DND-41 (cell line): Measurements from ENCODE around the gene FUT7.

ENCODE experiments used
- ATAC-seq: fragments of 200-7000 bp; cut with Tn5 transposase; 3 replicates; pipeline ENCODE4 v1.9.1; 2021; ENCODE audit warnings: low read depth; ENCODE audit not compliant: insufficient read depth
- DNase-seq: peaks from one replicate; pipeline ENCODE4 v3.0.0-alpha.2; 2020
- H2AFZ ChIP-seq: 2 replicates; pipeline ENCODE4 v1.6.0; 2012; ENCODE audit warnings: low read depth, low read length
- H3K27ac ChIP-seq: 2 replicates; pipeline ENCODE4 v1.5.1; 2012; ENCODE audit warnings: low read length, inconsistent platforms
- H3K27me3 ChIP-seq: fragments of 200-600 bp; sonication (generic); 2 replicates; pipeline ENCODE4 v1.6.0; 2012; ENCODE audit warnings: low read length, mild to moderate bottlenecking, inconsistent platforms; ENCODE audit not compliant: insufficient read depth, poor library complexity
- H3K36me3 ChIP-seq: 2 replicates; pipeline ENCODE4 v1.5.1; 2012; ENCODE audit warnings: low read length, inconsistent platforms; ENCODE audit not compliant: insufficient read depth
- H3K4me1 ChIP-seq: 2 replicates; pipeline ENCODE4 v1.5.1; 2012; ENCODE audit warnings: mild to moderate bottlenecking, low read length; ENCODE audit not compliant: insufficient read depth
- H3K4me2 ChIP-seq: 2 replicates; pipeline ENCODE4 v1.6.0; 2012; ENCODE audit warnings: mild to moderate bottlenecking, moderate library complexity, low read length, inconsistent platforms; ENCODE audit not compliant: insufficient read depth
- H3K4me3 ChIP-seq, 2 experiments: fragments of 200-600 bp in 1 of 2; shearing (Covaris generic) in 1 of 2; 2 replicates each; pipeline ENCODE4 v1.5.1; 2012 to 2016; ENCODE audit warnings: inconsistent platforms in 2 of 2, low read length in 2 of 2, mild to moderate bottlenecking in 2 of 2, low read depth in 1 of 2, moderate library complexity in 1 of 2
- H3K79me2 ChIP-seq: 2 replicates; pipeline ENCODE4 v1.6.0; 2012; ENCODE audit warnings: low read length, inconsistent platforms; ENCODE audit not compliant: insufficient read depth
- H3K9ac ChIP-seq: 2 replicates; pipeline ENCODE4 v1.6.0; 2012; ENCODE audit warnings: low read depth, mild to moderate bottlenecking, inconsistent platforms, low read length, moderate library complexity
- H3K9me3 ChIP-seq: 2 replicates; pipeline ENCODE4 v1.5.1; 2012; ENCODE audit warnings: low read length, moderate library complexity, mild to moderate bottlenecking, inconsistent platforms; ENCODE audit not compliant: insufficient read depth, severe bottlenecking
- H4K20me1 ChIP-seq: 2 replicates; pipeline ENCODE4 v1.6.0; 2012; ENCODE audit warnings: low read length; ENCODE audit not compliant: insufficient read depth
- CTCF ChIP-seq: IDR thresholded peaks from 2 replicates; pipeline ENCODE4 v1.5.1; 2012; ENCODE audit warnings: borderline replicate concordance, low read length, moderate library complexity, mild to moderate bottlenecking; ENCODE audit not compliant: poor library complexity, severe bottlenecking; ENCODE audit errors: extremely low read depth
- EZH2 ChIP-seq: IDR thresholded peaks from 3 replicates; pipeline ENCODE4 v1.6.1; 2012; ENCODE audit warnings: borderline replicate concordance, low read depth, mild to moderate bottlenecking, moderate library complexity, low read length, inconsistent platforms; ENCODE audit not compliant: severe bottlenecking

The FUT7 gene

GRCh38 chr9:137030538-137031527 lies 1.1 kb downstream of the FUT7 start:
- Histone ChIP-seq H3K9ac (no peak overlapping the region), H3K27ac (no peak overlapping the region), H3K27me3 (peaks cover 9% of the 10 kb centered on the region), H3K79me2 (no peaks in the 10 kb centered on the region), H3K4me3 (no peak overlapping the region), H3K4me2 (no peak overlapping the region), H2AFZ (no peak overlapping the region), H4K20me1 (peaks cover 19% of the 10 kb centered on the region), H3K4me1 (peaks cover 39% of the 10 kb centered on the region), H3K36me3 (no peaks in the 10 kb centered on the region), H3K9me3 (no peaks in the 10 kb centered on the region)
- no peak for ATAC-seq
- no peak for DNase-seq
- TF ChIP-seq CTCF (no peak), EZH2 (no peak)

- no peaks in the 10 kb centered on the region for H3K36me3 ChIP-seq
- H3K9me3 ChIP-seq, result no peaks in the 10 kb centered on the region
- no peaks in the 10 kb centered on the region for H3K79me2 ChIP-seq
- H2AFZ ChIP-seq, result no peak overlapping the region
- no peak overlapping the region for H3K9ac ChIP-seq
- no peak overlapping the region for H3K4me3 ChIP-seq
- ATAC-seq (no peak), DNase-seq (no peak)
- no peak for TF ChIP-seq CTCF
- no peak for TF ChIP-seq EZH2
- peaks cover 13% of the 10 kb centered on the region for H4K20me1 ChIP-seq
- H3K27me3 ChIP-seq, result peaks cover 7% of the 10 kb centered on the region
- H3K4me2 ChIP-seq, result no peak overlapping the region
- no peak overlapping the region for H3K27ac ChIP-seq
- peaks cover 35% of the 10 kb centered on the region for H3K4me1 ChIP-seq
Observed at GRCh38 chr9:137030006-137030405, 1.9 kb downstream of the FUT7 start.

- Histone ChIP-seq H2AFZ (no peak overlapping the region), H3K36me3 (no peaks in the 10 kb centered on the region), H3K9me3 (no peaks in the 10 kb centered on the region), H4K20me1 (peaks cover 8% of the 10 kb centered on the region), H3K4me3 (peak overlapping the region in 1 of 2 experiments; percentile 76; a peak in 2 of 4 replicates), H3K27ac (no peak overlapping the region; the same call in 1 of the 2 replicates), H3K27me3 (peaks cover under 1% of the 10 kb centered on the region), H3K79me2 (no peaks in the 10 kb centered on the region), H3K4me1 (peaks cover 28% of the 10 kb centered on the region), H3K4me2 (peak overlapping the region; percentile 100), H3K9ac (peak overlapping the region; percentile 78; the same call in 1 of the 2 replicates)
- DNase-seq (peak; percentile 47), ATAC-seq (peak; percentile 29; the same call in 2 of the 3 replicates)
- TF ChIP-seq CTCF, result peak; percentile 82
- no peak for TF ChIP-seq EZH2
Observed at GRCh38 chr9:137029058-137029936, 2.6 kb downstream of the FUT7 start.
